Activated T-cell treated with anti-CD3 and anti-CD28 coated beads, Interleukin-2, amount 50 U/mL, for 72 hours (primary cell): Measurements from ENCODE around the gene BASP1. TPM values are rescaled to one million over a fixed set of nuclear protein-coding genes. Genes with fewer than 3 reads are reported as not detected.

Experiments used
- ATAC-seq, 2 donors: fragments of 150-1000 bp; cut with Tn5 transposase; replicated peaks in 1 of 2; 2 replicates each; pipeline ENCODE4 v1.10.0; 2021; ENCODE audit warnings: moderate library complexity in 2 of 2, mild to moderate bottlenecking in 1 of 2
- DNase-seq, 2 donors: peaks; one replicate each; pipeline ENCODE4 v3.0.0; 2021 to 2022; ENCODE audit warnings: mixed read lengths in 1 of 2
- H3K27ac Mint-ChIP-seq: one replicate; pipeline ENCODE4 v1.8.0; 2022; ENCODE audit warnings: mild to moderate bottlenecking, moderate library complexity, mixed read lengths
- H3K27me3 Mint-ChIP-seq: one replicate; pipeline ENCODE4 v1.8.0; 2022; ENCODE audit warnings: low read depth, mixed read lengths
- H3K36me3 Mint-ChIP-seq, 2 donors: one replicate each; pipeline ENCODE4 v1.8.0; 2022; ENCODE audit warnings: mixed read lengths in 2 of 2, mild to moderate bottlenecking in 1 of 2; ENCODE audit not compliant: insufficient read depth in 2 of 2
- H3K4me1 Mint-ChIP-seq: one replicate; pipeline ENCODE4 v1.8.0; 2022; ENCODE audit warnings: low read depth, mixed read lengths
- H3K4me3 Mint-ChIP-seq, 2 donors: one replicate each; pipeline ENCODE4 v1.8.0; 2022; ENCODE audit warnings: mild to moderate bottlenecking in 2 of 2, mixed read lengths in 2 of 2, moderate library complexity in 2 of 2
- H3K9me3 Mint-ChIP-seq, 2 donors: one replicate each; pipeline ENCODE4 v1.8.0; 2022; ENCODE audit warnings: mixed read lengths in 2 of 2
- total RNA-seq, 2 donors: library from RNA; stranded (reverse); gene quantifications; one replicate each; pipeline ENCODE4 v1.2.3, GENCODE V29; 2022

The BASP1 gene
- total RNA-seq, 2 donors from 2014 or later = 1.2 to 1.8 TPM

GRCh38 chr5:17219469-17219868 lies 2.0 kb downstream of the BASP1 start:
- Mint-ChIP-seq H3K9me3 (no peaks in the 10 kb centered on the region), H3K27me3 (peaks cover 46% of the 10 kb centered on the region), H3K4me3 (peak overlapping the region; percentile 23 to 58)

GRCh38 chr5:17219992-17220391 lies 2.6 kb downstream of the BASP1 start:
- Mint-ChIP-seq H3K36me3 (peaks cover 2% of the 10 kb centered on the region in 2 donors), H3K4me3 (no peak overlapping the region), H3K27me3 (peaks cover 47% of the 10 kb centered on the region), H3K27ac (no peak overlapping the region), H3K4me1 (peaks cover 16% of the 10 kb centered on the region), H3K9me3 (no peaks in the 10 kb centered on the region)
- ATAC-seq = no peak
- DNase-seq = no peak

More at GRCh38 chr5:17219469-17219868, 2.0 kb downstream of the BASP1 start:
- Mint-ChIP-seq H3K36me3 (peaks cover 2% of the 10 kb centered on the region in 2 donors), H3K4me1 (peaks cover 16% of the 10 kb centered on the region), H3K27ac (no peak overlapping the region)
- no peak for DNase-seq
- ATAC-seq = no peak

- ATAC-seq = no peak
- H3K4me3 Mint-ChIP-seq = no peak overlapping the region
- H3K4me1 Mint-ChIP-seq = peaks cover 16% of the 10 kb centered on the region
- H3K27ac Mint-ChIP-seq = no peak overlapping the region
- no peaks in the 10 kb centered on the region for H3K9me3 Mint-ChIP-seq
- DNase-seq = no peak
- H3K27me3 Mint-ChIP-seq = peaks cover 45% of the 10 kb centered on the region
- H3K36me3 Mint-ChIP-seq = peaks cover 2% of the 10 kb centered on the region in 2 donors
These were observed 3.0 kb downstream of the BASP1 start for GRCh38 chr5:17220469-17220868.

- Mint-ChIP-seq H3K9me3 (no peaks in the 10 kb centered on the region), H3K36me3 (peaks cover 0 to 2% of the 10 kb centered on the region in 2 donors), H3K4me1 (peaks cover 8% of the 10 kb centered on the region), H3K4me3 (no peak overlapping the region), H3K27ac (no peak overlapping the region), H3K27me3 (peaks cover 30% of the 10 kb centered on the region)
- DNase-seq = no peak
- ATAC-seq = no peak
These were observed 4.6 kb downstream of the BASP1 start for GRCh38 chr5:17221843-17222636.

- H3K4me3 Mint-ChIP-seq = no peak overlapping the region
- no peak overlapping the region for H3K27ac Mint-ChIP-seq
- H3K36me3 Mint-ChIP-seq = peaks cover 0 to 2% of the 10 kb centered on the region in 2 donors
- peaks cover 29% of the 10 kb centered on the region for H3K27me3 Mint-ChIP-seq
- ATAC-seq (no peak), DNase-seq (no peak)
- peaks cover 8% of the 10 kb centered on the region for H3K4me1 Mint-ChIP-seq
- no peaks in the 10 kb centered on the region for H3K9me3 Mint-ChIP-seq
These were observed 5.2 kb downstream of the BASP1 start for GRCh38 chr5:17222664-17223063.

GRCh38 chr5:17223367-17224185 lies 6.1 kb downstream of the BASP1 start:
- ATAC-seq (no peak), DNase-seq (no peak)
- no peaks in the 10 kb centered on the region for H3K9me3 Mint-ChIP-seq
- peaks cover 9% of the 10 kb centered on the region for H3K4me1 Mint-ChIP-seq
- no peak overlapping the region for H3K4me3 Mint-ChIP-seq
- H3K27ac Mint-ChIP-seq = no peak overlapping the region
- peaks cover 29% of the 10 kb centered on the region for H3K27me3 Mint-ChIP-seq
- peaks cover 0 to 2% of the 10 kb centered on the region in 2 donors for H3K36me3 Mint-ChIP-seq

- peak; percentile 73 to 84 for ATAC-seq
- H3K27ac Mint-ChIP-seq = no peak overlapping the region
- H3K4me1 Mint-ChIP-seq = peaks cover 7% of the 10 kb centered on the region
- DNase-seq = peak in 1 of 2 donors; percentile 7
- H3K9me3 Mint-ChIP-seq = no peaks in the 10 kb centered on the region
- H3K27me3 Mint-ChIP-seq = peaks cover 21% of the 10 kb centered on the region
- no peaks in the 10 kb centered on the region for H3K36me3 Mint-ChIP-seq
- no peak overlapping the region for H3K4me3 Mint-ChIP-seq
These were observed 7.6 kb downstream of the BASP1 start for GRCh38 chr5:17224858-17225511.

- H3K27me3 Mint-ChIP-seq = peaks cover 16% of the 10 kb centered on the region
- ATAC-seq (no peak), DNase-seq (no peak)
- no peaks in the 10 kb centered on the region for H3K36me3 Mint-ChIP-seq
- no peak overlapping the region for H3K27ac Mint-ChIP-seq
- H3K4me3 Mint-ChIP-seq = no peak overlapping the region
- H3K9me3 Mint-ChIP-seq = no peaks in the 10 kb centered on the region
- H3K4me1 Mint-ChIP-seq = peaks cover 7% of the 10 kb centered on the region
These were observed 8.1 kb downstream of the BASP1 start for GRCh38 chr5:17225520-17225919.

GRCh38 chr5:17227868-17228267 lies 10.4 kb downstream of the BASP1 start:
- ATAC-seq = no peak
- peaks cover 7% of the 10 kb centered on the region for H3K4me1 Mint-ChIP-seq
- no peak overlapping the region for H3K27ac Mint-ChIP-seq
- no peak overlapping the region for H3K4me3 Mint-ChIP-seq
- DNase-seq = no peak
- H3K9me3 Mint-ChIP-seq = no peaks in the 10 kb centered on the region
- peaks cover 14% of the 10 kb centered on the region for H3K27me3 Mint-ChIP-seq
- H3K36me3 Mint-ChIP-seq = no peaks in the 10 kb centered on the region

- Mint-ChIP-seq H3K4me1 (peaks cover 7% of the 10 kb centered on the region), H3K27me3 (peaks cover 12% of the 10 kb centered on the region), H3K36me3 (no peaks in the 10 kb centered on the region), H3K9me3 (no peaks in the 10 kb centered on the region), H3K27ac (no peak overlapping the region), H3K4me3 (peak overlapping the region; percentile 11 to 14)
- DNase-seq (no peak), ATAC-seq (peak in 1 of 2 donors; percentile 17)
These were observed 11.4 kb downstream of the BASP1 start for GRCh38 chr5:17228821-17229291.

- Mint-ChIP-seq H3K9me3 (no peaks in the 10 kb centered on the region), H3K36me3 (no peaks in the 10 kb centered on the region), H3K4me1 (peaks cover 7% of the 10 kb centered on the region), H3K27ac (no peak overlapping the region), H3K4me3 (no peak overlapping the region), H3K27me3 (peaks cover 7% of the 10 kb centered on the region)
- ATAC-seq (no peak), DNase-seq (no peak)
These were observed 11.9 kb downstream of the BASP1 start for GRCh38 chr5:17229313-17229712.

GRCh38 chr5:17230191-17230590 lies 12.8 kb downstream of the BASP1 start:
- Mint-ChIP-seq H3K4me1 (peaks cover 7% of the 10 kb centered on the region), H3K27ac (no peak overlapping the region), H3K4me3 (no peak overlapping the region), H3K27me3 (peaks cover 5% of the 10 kb centered on the region), H3K36me3 (no peaks in the 10 kb centered on the region), H3K9me3 (no peaks in the 10 kb centered on the region)
- ATAC-seq (no peak), DNase-seq (no peak)
